GM12873 (cell line): ENCODE measurements around the gene NIPAL1.

Experiments
- TF ChIP-seq, protein P1 (sequence below): IDR thresholded peaks from 2 replicates; pipeline ENCODE4 v1.5.1; 2012; ENCODE audit warnings: low read depth, mild to moderate bottlenecking, moderate library complexity, low read length, control low read depth; ENCODE audit not compliant: insufficient read depth; ENCODE audit errors: missing control alignments

The NIPAL1 gene

DNA sequence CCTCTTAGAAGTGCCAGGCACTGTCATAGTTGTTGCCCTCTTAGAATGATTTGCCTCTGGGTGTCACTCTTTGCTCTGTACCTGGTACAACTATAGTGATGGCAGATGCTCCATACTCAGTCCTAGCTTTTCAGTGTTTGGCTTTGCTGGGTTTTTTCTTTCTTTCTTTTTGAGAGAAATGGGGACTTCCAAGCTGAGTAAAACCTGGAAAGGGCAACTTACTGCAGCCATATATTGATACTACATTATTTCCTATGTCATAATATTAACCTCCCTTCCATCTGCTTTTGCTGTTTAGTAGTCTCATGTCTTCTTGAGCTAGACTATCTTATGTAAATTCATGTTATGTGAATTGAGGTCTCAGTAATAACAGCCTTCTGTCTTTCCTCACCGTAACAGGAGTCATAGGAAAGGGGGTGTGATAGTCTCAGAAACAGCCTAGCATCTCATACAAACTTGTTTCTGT lies 49.0 kb downstream of the NIPAL1 start:
- TF ChIP-seq, protein P1, sequence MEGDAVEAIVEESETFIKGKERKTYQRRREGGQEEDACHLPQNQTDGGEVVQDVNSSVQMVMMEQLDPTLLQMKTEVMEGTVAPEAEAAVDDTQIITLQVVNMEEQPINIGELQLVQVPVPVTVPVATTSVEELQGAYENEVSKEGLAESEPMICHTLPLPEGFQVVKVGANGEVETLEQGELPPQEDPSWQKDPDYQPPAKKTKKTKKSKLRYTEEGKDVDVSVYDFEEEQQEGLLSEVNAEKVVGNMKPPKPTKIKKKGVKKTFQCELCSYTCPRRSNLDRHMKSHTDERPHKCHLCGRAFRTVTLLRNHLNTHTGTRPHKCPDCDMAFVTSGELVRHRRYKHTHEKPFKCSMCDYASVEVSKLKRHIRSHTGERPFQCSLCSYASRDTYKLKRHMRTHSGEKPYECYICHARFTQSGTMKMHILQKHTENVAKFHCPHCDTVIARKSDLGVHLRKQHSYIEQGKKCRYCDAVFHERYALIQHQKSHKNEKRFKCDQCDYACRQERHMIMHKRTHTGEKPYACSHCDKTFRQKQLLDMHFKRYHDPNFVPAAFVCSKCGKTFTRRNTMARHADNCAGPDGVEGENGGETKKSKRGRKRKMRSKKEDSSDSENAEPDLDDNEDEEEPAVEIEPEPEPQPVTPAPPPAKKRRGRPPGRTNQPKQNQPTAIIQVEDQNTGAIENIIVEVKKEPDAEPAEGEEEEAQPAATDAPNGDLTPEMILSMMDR = peak; percentile 10

- TF ChIP-seq, protein P1 = no peak
Observed at GRCh38 chr4:48067536-48067935, 51.0 kb downstream of the NIPAL1 start.

- TF ChIP-seq, protein P1 = no peak
Observed at GRCh38 chr4:48068182-48068581, 51.6 kb downstream of the NIPAL1 start.

GRCh38 chr4:48069026-48069425 lies 52.5 kb downstream of the NIPAL1 start:
- TF ChIP-seq, protein P1 = no peak

DNA sequence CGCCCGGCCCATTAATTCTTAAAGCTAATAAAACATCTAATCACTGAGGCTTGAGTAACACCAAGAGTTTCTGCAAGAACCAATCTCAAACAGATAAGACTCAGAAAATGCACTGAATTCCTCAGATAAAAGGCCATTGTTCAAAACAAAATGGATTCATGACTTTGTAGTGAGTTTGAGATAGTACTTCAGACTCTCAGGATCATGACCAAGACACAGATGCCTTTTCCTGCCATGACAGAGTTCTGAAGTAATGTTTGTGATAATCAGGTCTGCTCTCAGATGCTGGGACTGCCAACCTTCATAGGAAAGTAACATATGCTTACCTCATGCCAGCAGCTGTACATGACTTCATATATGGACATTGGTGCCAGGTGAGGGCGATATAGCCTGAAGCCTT lies 54.6 kb downstream of the NIPAL1 start:
- TF ChIP-seq, protein P1 = no peak

GRCh38 chr4:48073567-48074103 lies 57.1 kb downstream of the NIPAL1 start:
- TF ChIP-seq, protein P1 = no peak

- TF ChIP-seq, protein P1 = no peak
Observed at GRCh38 chr4:48074657-48075056, 58.1 kb downstream of the NIPAL1 start.
